ENCODE results near the gene P2RY4.

DNA sequence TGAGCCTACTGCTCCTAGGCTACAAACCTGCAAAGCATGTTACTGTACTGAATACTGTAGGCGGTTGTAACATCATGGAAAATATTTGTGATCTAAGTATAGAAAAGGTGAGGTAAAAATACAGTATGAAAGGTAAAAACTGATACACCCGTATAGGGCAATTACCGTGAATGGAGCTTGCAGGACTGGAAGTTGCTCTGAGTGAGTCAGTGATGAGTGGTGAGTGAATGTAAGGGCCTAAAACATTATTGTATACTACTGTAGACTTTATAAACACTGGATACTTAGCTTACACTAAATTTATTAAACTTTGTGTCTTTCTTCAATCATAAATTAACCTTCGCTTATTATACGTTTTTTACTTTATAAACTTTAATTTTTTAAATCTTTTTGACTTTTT lies 33.6 kb upstream of the P2RY4 start:
- TF ChIP-seq, protein P1, sequence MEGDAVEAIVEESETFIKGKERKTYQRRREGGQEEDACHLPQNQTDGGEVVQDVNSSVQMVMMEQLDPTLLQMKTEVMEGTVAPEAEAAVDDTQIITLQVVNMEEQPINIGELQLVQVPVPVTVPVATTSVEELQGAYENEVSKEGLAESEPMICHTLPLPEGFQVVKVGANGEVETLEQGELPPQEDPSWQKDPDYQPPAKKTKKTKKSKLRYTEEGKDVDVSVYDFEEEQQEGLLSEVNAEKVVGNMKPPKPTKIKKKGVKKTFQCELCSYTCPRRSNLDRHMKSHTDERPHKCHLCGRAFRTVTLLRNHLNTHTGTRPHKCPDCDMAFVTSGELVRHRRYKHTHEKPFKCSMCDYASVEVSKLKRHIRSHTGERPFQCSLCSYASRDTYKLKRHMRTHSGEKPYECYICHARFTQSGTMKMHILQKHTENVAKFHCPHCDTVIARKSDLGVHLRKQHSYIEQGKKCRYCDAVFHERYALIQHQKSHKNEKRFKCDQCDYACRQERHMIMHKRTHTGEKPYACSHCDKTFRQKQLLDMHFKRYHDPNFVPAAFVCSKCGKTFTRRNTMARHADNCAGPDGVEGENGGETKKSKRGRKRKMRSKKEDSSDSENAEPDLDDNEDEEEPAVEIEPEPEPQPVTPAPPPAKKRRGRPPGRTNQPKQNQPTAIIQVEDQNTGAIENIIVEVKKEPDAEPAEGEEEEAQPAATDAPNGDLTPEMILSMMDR (IDR thresholded peaks at IDR 0.05), result no peak
- TF ChIP-seq EP300 (IDR thresholded peaks at IDR 0.05) (no peak), POLR2A (IDR thresholded peaks at IDR 0.05) (no peak), POLR2AphosphoS5 (IDR thresholded peaks at IDR 0.05) (no peak)

Measured in sigmoid colon (tissue), 4 donors.